ENCODE measurements around the gene DSCAM. TPM values are rescaled to one million over a fixed set of nuclear protein-coding genes. Genes with fewer than 3 reads are reported as not detected.

Gene DSCAM
- total and polyA plus RNA-seq, 2 experiments from 2014 or later: 0.07 TPM; not detected in 1

DNA sequence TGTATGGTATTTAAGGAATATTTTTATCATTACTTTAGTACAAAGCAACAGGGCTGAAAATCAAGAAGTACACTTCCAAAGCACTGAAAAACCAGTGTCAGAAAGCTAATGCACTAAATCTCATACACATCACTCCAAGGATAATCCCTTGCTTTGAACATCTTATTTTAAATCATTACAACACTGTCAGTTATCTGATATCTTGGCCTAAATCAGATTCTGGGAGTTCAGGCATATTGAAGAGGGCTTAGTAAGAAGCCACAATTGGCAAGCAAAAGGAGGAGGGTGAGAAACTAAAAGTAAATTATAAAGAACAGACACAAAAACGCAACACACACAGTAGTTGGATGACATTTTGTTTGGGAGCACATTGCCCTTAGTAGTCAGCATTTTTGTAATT is 531.3 kb downstream of the DSCAM start:
- no peaks in the 10 kb centered on the region for H3K9me2 ChIP-seq (ENCODE audit: insufficient read depth)
- no peaks in the 10 kb centered on the region for H3K4me1 Mint-ChIP-seq
- no peaks in the 10 kb centered on the region for H3K27me3 ChIP-seq (ENCODE audit: insufficient read depth)
- no peaks in the 10 kb centered on the region for H3F3A ChIP-seq (replicated peaks; ENCODE audit: low read depth)
- H3K4me1 ChIP-seq (ENCODE audit: insufficient read depth): no peaks in the 10 kb centered on the region
- no peak overlapping the region for H2AFZ ChIP-seq
- peaks cover 5% of the 10 kb centered on the region for H3K27me3 Mint-ChIP-seq (ENCODE audit: insufficient read depth, low read depth, poor library complexity)
- H3K9me3 Mint-ChIP-seq: peaks cover 75% of the 10 kb centered on the region
- TF ChIP-seq EZH2 (IDR thresholded peaks at IDR 0.05; ENCODE audit: low read depth, unreplicated experiment): no peak
- TF ChIP-seq POLR2AphosphoS5 (IDR thresholded peaks at IDR 0.05; ENCODE audit: low read depth): no peak
- no peak for TF ChIP-seq JUNB (IDR thresholded peaks at IDR 0.05; ENCODE audit: unreplicated experiment)
- TF ChIP-seq, protein P1, sequence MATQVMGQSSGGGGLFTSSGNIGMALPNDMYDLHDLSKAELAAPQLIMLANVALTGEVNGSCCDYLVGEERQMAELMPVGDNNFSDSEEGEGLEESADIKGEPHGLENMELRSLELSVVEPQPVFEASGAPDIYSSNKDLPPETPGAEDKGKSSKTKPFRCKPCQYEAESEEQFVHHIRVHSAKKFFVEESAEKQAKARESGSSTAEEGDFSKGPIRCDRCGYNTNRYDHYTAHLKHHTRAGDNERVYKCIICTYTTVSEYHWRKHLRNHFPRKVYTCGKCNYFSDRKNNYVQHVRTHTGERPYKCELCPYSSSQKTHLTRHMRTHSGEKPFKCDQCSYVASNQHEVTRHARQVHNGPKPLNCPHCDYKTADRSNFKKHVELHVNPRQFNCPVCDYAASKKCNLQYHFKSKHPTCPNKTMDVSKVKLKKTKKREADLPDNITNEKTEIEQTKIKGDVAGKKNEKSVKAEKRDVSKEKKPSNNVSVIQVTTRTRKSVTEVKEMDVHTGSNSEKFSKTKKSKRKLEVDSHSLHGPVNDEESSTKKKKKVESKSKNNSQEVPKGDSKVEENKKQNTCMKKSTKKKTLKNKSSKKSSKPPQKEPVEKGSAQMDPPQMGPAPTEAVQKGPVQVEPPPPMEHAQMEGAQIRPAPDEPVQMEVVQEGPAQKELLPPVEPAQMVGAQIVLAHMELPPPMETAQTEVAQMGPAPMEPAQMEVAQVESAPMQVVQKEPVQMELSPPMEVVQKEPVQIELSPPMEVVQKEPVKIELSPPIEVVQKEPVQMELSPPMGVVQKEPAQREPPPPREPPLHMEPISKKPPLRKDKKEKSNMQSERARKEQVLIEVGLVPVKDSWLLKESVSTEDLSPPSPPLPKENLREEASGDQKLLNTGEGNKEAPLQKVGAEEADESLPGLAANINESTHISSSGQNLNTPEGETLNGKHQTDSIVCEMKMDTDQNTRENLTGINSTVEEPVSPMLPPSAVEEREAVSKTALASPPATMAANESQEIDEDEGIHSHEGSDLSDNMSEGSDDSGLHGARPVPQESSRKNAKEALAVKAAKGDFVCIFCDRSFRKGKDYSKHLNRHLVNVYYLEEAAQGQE (IDR thresholded peaks at IDR 0.05; ENCODE audit: unreplicated experiment): no peak
- no peak overlapping the region for H3K4me3 Mint-ChIP-seq
- H3K36me3 ChIP-seq (ENCODE audit: insufficient read depth): no peaks in the 10 kb centered on the region
- no peak overlapping the region for H3K27ac ChIP-seq (ENCODE audit: low read depth)
- H3K36me3 Mint-ChIP-seq (ENCODE audit: low read depth): peaks cover 9% of the 10 kb centered on the region; the same call in 2 of the 3 replicates
- no peak overlapping the region for H3K27ac Mint-ChIP-seq
- DNase-seq (ENCODE audit: low spot score) (no peak), ATAC-seq (no peak)
- H3K4me3 ChIP-seq: no peak overlapping the region
- no peak overlapping the region for H3K4me2 ChIP-seq
- no peaks in the 10 kb centered on the region for H3K79me2 ChIP-seq (replicated peaks; ENCODE audit: insufficient read depth)
- no peaks in the 10 kb centered on the region for H4K20me1 ChIP-seq (replicated peaks; ENCODE audit: insufficient read depth)

GRCh38 chr21:40313260-40313659 is 533.7 kb downstream of the DSCAM start:
- H3K27ac ChIP-seq (ENCODE audit: low read depth): no peak overlapping the region
- TF ChIP-seq ETS1 (IDR thresholded peaks at IDR 0.05) (no peak), POLR2AphosphoS5 (IDR thresholded peaks at IDR 0.05; ENCODE audit: low read depth) (no peak), EZH2 (IDR thresholded peaks at IDR 0.05; ENCODE audit: low read depth, unreplicated experiment) (no peak), ZNF114 (CRISPR knock-in tag; IDR thresholded peaks at IDR 0.05) (no peak), STAT1 (IDR thresholded peaks at IDR 0.05; ENCODE audit: unreplicated experiment) (no peak), CTCF (conservative IDR thresholded peaks at IDR 0.05; ENCODE audit: low read depth in 2 of 2) (no peak), JUNB (IDR thresholded peaks at IDR 0.05; ENCODE audit: unreplicated experiment) (no peak), NANOG (IDR thresholded peaks at IDR 0.05; ENCODE audit: borderline replicate concordance) (no peak), CREB1 (CRISPR knock-in tag; IDR thresholded peaks at IDR 0.05; ENCODE audit: low read depth) (no peak), EZH2phosphoT487 (IDR thresholded peaks at IDR 0.05; ENCODE audit: unreplicated experiment) (no peak)
- TF ChIP-seq, protein P1 (IDR thresholded peaks at IDR 0.05; ENCODE audit: unreplicated experiment): no peak

More at GRCh38 chr21:40313260-40313659, 533.7 kb downstream of the DSCAM start:
- Histone ChIP-seq H3K4me2 (no peak overlapping the region), H3K27me3 (ENCODE audit: insufficient read depth) (no peaks in the 10 kb centered on the region), H3K79me2 (replicated peaks; ENCODE audit: insufficient read depth) (no peaks in the 10 kb centered on the region), H2AFZ (no peak overlapping the region), H3F3A (replicated peaks; ENCODE audit: low read depth) (no peaks in the 10 kb centered on the region), H3K4me1 (ENCODE audit: insufficient read depth) (no peaks in the 10 kb centered on the region), H4K20me1 (replicated peaks; ENCODE audit: insufficient read depth) (no peaks in the 10 kb centered on the region), H3K36me3 (ENCODE audit: insufficient read depth) (no peaks in the 10 kb centered on the region), H3K4me3 (no peak overlapping the region), H3K9me2 (ENCODE audit: insufficient read depth) (no peaks in the 10 kb centered on the region)
- H3K27me3 Mint-ChIP-seq (ENCODE audit: insufficient read depth, low read depth, poor library complexity): peaks cover 5% of the 10 kb centered on the region
- H3K27ac Mint-ChIP-seq: no peak overlapping the region
- no peak for DNase-seq (ENCODE audit: low spot score)
- H3K9me3 Mint-ChIP-seq: peaks cover 83% of the 10 kb centered on the region
- H3K4me1 Mint-ChIP-seq: no peaks in the 10 kb centered on the region
- no peak for ATAC-seq
- H3K36me3 Mint-ChIP-seq (ENCODE audit: low read depth): peaks cover 14% of the 10 kb centered on the region; the same call in 2 of the 3 replicates
- H3K4me3 Mint-ChIP-seq: no peak overlapping the region

All from GM23338 (cell line).